ENCODE measurements around the gene CSAD. TPM values are rescaled to one million over a fixed set of nuclear protein-coding genes. Genes with fewer than 3 reads are reported as not detected.

The CSAD gene
- 10 to 100 TPM; 28.9 to 34.0 (median 31.1) TPM for polyA plus RNA-seq (ENCODE audit: insufficient read length in 3 of 3)

- peak; percentile 90 to 95 (median 94) for DNase-seq (ENCODE audit: low read depth in 3 of 3, low spot score in 2 of 3)
Measured at GRCh38 chr12:53180220-53180930, at the start of gene CSAD, which contains the start of gene ZNF740. Gene CSAD, minus strand, starts transcription at chr12:53180925. Its CDS starts 7,455 bp downstream, at chr12:53173470. Gene ZNF740, plus strand, starts transcription at chr12:53180722. Its CDS starts 1,262 bp downstream, at chr12:53181984.

- no peak for DNase-seq (ENCODE audit: low read depth in 3 of 3, low spot score in 2 of 3)
Measured at GRCh38 chr12:53230108-53230845, 49.6 kb upstream of the CSAD start.

- DNase-seq (ENCODE audit: low read depth in 3 of 3, low spot score in 2 of 3): no peak
Measured at GRCh38 chr12:53229454-53229853, 48.7 kb upstream of the CSAD start.

- DNase-seq (ENCODE audit: low read depth in 3 of 3, low spot score in 2 of 3): no peak
Measured at GRCh38 chr12:53227836-53228235, 47.1 kb upstream of the CSAD start.

GRCh38 chr12:53227341-53227740, 46.6 kb upstream of the CSAD start:
- DNase-seq (ENCODE audit: low read depth in 3 of 3, low spot score in 2 of 3): no peak

- no peak for DNase-seq (ENCODE audit: low read depth in 3 of 3, low spot score in 2 of 3)
Measured at GRCh38 chr12:53226815-53227214, 46.1 kb upstream of the CSAD start.

- no peak for DNase-seq (ENCODE audit: low read depth in 3 of 3, low spot score in 2 of 3)
Measured at GRCh38 chr12:53225635-53226424, 45.1 kb upstream of the CSAD start.

GRCh38 chr12:53224897-53225634, 44.3 kb upstream of the CSAD start:
- DNase-seq (ENCODE audit: low read depth in 3 of 3, low spot score in 2 of 3): no peak

- DNase-seq (ENCODE audit: low read depth in 3 of 3, low spot score in 2 of 3): no peak
Measured at GRCh38 chr12:53224061-53224896, 43.6 kb upstream of the CSAD start.

GRCh38 chr12:53223389-53224060, 42.8 kb upstream of the CSAD start:
- no peak for DNase-seq (ENCODE audit: low read depth in 3 of 3, low spot score in 2 of 3)

GRCh38 chr12:53222806-53223261, 42.1 kb upstream of the CSAD start:
- no peak for DNase-seq (ENCODE audit: low read depth in 3 of 3, low spot score in 2 of 3)

- DNase-seq (ENCODE audit: low read depth in 3 of 3, low spot score in 2 of 3): no peak
Measured at GRCh38 chr12:53222170-53222721, 41.5 kb upstream of the CSAD start.

- no peak for DNase-seq (ENCODE audit: low read depth in 3 of 3, low spot score in 2 of 3)
Measured at GRCh38 chr12:53221203-53222080, 40.7 kb upstream of the CSAD start.

- DNase-seq (ENCODE audit: low read depth in 3 of 3, low spot score in 2 of 3): peak in 2 of 3 donors; percentile 78 to 86
Measured at GRCh38 chr12:53220694-53221202, 40.0 kb upstream of the CSAD start.

- peak in 1 of 3 donors; percentile 75 for DNase-seq (ENCODE audit: low read depth in 3 of 3, low spot score in 2 of 3)
Measured at GRCh38 chr12:53219956-53220693, 39.4 kb upstream of the CSAD start.

- DNase-seq (ENCODE audit: low read depth in 3 of 3, low spot score in 2 of 3): no peak
Measured at GRCh38 chr12:53219292-53219955, 38.7 kb upstream of the CSAD start.

All from right renal cortex interstitium (tissue), 3 donors.